DND-41 (cell line): ENCODE results near the gene TUBB3.

Experiments
- ATAC-seq: fragments of 200-7000 bp; cut with Tn5 transposase; 3 replicates; pipeline ENCODE4 v1.9.1; 2021; ENCODE audit warnings: low read depth; ENCODE audit not compliant: insufficient read depth
- DNase-seq: peaks from one replicate; pipeline ENCODE4 v3.0.0-alpha.2; 2020
- H2AFZ ChIP-seq: 2 replicates; pipeline ENCODE4 v1.6.0; 2012; ENCODE audit warnings: low read depth, low read length
- H3K27ac ChIP-seq: 2 replicates; pipeline ENCODE4 v1.5.1; 2012; ENCODE audit warnings: low read length, inconsistent platforms
- H3K27me3 ChIP-seq: fragments of 200-600 bp; sonication (generic); 2 replicates; pipeline ENCODE4 v1.6.0; 2012; ENCODE audit warnings: low read length, mild to moderate bottlenecking, inconsistent platforms; ENCODE audit not compliant: insufficient read depth, poor library complexity
- H3K36me3 ChIP-seq: 2 replicates; pipeline ENCODE4 v1.5.1; 2012; ENCODE audit warnings: low read length, inconsistent platforms; ENCODE audit not compliant: insufficient read depth
- H3K4me1 ChIP-seq: 2 replicates; pipeline ENCODE4 v1.5.1; 2012; ENCODE audit warnings: mild to moderate bottlenecking, low read length; ENCODE audit not compliant: insufficient read depth
- H3K4me2 ChIP-seq: 2 replicates; pipeline ENCODE4 v1.6.0; 2012; ENCODE audit warnings: mild to moderate bottlenecking, moderate library complexity, low read length, inconsistent platforms; ENCODE audit not compliant: insufficient read depth
- H3K4me3 ChIP-seq, 2 experiments: fragments of 200-600 bp in 1 of 2; shearing (Covaris generic) in 1 of 2; 2 replicates each; pipeline ENCODE4 v1.5.1; 2012 to 2016; ENCODE audit warnings: inconsistent platforms in 2 of 2, low read length in 2 of 2, mild to moderate bottlenecking in 2 of 2, low read depth in 1 of 2, moderate library complexity in 1 of 2
- H3K79me2 ChIP-seq: 2 replicates; pipeline ENCODE4 v1.6.0; 2012; ENCODE audit warnings: low read length, inconsistent platforms; ENCODE audit not compliant: insufficient read depth
- H3K9ac ChIP-seq: 2 replicates; pipeline ENCODE4 v1.6.0; 2012; ENCODE audit warnings: low read depth, mild to moderate bottlenecking, inconsistent platforms, low read length, moderate library complexity
- H3K9me3 ChIP-seq: 2 replicates; pipeline ENCODE4 v1.5.1; 2012; ENCODE audit warnings: low read length, moderate library complexity, mild to moderate bottlenecking, inconsistent platforms; ENCODE audit not compliant: insufficient read depth, severe bottlenecking
- H4K20me1 ChIP-seq: 2 replicates; pipeline ENCODE4 v1.6.0; 2012; ENCODE audit warnings: low read length; ENCODE audit not compliant: insufficient read depth
- EZH2 ChIP-seq: IDR thresholded peaks from 3 replicates; pipeline ENCODE4 v1.6.1; 2012; ENCODE audit warnings: borderline replicate concordance, low read depth, mild to moderate bottlenecking, moderate library complexity, low read length, inconsistent platforms; ENCODE audit not compliant: severe bottlenecking
- TF ChIP-seq, protein P1 (sequence below): IDR thresholded peaks from 2 replicates; pipeline ENCODE4 v1.5.1; 2012; ENCODE audit warnings: borderline replicate concordance, low read length, moderate library complexity, mild to moderate bottlenecking; ENCODE audit not compliant: poor library complexity, severe bottlenecking; ENCODE audit errors: extremely low read depth

The TUBB3 gene

GRCh38 chr16:89906140-89907025 lies 16.8 kb upstream of the TUBB3 start:
- no peak overlapping the region for H3K4me2 ChIP-seq
- TF ChIP-seq, protein P1, sequence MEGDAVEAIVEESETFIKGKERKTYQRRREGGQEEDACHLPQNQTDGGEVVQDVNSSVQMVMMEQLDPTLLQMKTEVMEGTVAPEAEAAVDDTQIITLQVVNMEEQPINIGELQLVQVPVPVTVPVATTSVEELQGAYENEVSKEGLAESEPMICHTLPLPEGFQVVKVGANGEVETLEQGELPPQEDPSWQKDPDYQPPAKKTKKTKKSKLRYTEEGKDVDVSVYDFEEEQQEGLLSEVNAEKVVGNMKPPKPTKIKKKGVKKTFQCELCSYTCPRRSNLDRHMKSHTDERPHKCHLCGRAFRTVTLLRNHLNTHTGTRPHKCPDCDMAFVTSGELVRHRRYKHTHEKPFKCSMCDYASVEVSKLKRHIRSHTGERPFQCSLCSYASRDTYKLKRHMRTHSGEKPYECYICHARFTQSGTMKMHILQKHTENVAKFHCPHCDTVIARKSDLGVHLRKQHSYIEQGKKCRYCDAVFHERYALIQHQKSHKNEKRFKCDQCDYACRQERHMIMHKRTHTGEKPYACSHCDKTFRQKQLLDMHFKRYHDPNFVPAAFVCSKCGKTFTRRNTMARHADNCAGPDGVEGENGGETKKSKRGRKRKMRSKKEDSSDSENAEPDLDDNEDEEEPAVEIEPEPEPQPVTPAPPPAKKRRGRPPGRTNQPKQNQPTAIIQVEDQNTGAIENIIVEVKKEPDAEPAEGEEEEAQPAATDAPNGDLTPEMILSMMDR, result no peak
- TF ChIP-seq EZH2, result no peak

DNA sequence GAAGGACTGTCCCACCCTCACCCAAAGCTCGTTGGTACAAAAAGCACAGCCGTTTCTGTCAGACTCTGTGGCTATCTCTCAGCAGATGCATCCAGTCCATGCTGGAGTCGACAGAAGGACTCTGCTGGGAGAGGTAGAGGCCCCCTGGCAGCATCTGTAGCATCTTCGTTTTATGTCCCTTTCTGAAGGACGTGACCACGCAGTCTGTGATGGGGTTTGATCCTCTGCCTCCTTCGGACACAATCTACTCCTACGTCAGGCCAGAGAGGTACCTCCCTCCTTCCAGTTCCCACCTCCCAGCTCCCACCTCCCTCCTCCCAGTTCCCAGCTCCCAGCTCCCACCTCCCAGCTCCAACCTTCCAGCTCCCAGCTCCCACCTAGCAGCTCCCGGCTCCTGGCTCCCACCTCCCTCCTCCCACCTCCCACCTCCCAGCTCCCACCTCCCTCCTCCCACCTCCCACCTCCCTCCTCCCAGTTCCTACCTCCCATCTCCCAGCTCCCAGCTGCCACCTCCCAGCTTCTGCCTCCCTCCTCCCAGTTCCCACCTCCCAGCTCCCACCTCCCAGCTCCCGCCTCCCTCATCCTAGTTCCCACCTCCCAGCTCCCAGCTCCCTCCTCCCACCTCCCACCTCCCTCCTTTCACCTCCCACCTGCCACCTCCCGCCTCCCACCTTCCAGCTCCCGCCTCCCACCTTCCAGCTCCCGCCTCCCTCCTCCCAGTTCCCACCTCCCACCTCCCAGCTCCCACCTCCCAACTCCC lies 15.9 kb upstream of the TUBB3 start:
- no peaks in the 10 kb centered on the region for H3K27me3 ChIP-seq
- TF ChIP-seq, protein P1, result no peak
- no peak for TF ChIP-seq EZH2
- no peaks in the 10 kb centered on the region for H3K79me2 ChIP-seq
- H3K9ac ChIP-seq, result no peak overlapping the region
- DNase-seq (no peak), ATAC-seq (no peak)
- no peak overlapping the region for H3K27ac ChIP-seq
- peaks cover 81% of the 10 kb centered on the region for H3K36me3 ChIP-seq
- no peak overlapping the region for H3K4me3 ChIP-seq
- H2AFZ ChIP-seq, result no peak overlapping the region
- no peaks in the 10 kb centered on the region for H3K9me3 ChIP-seq
- no peak overlapping the region for H3K4me2 ChIP-seq
- H3K4me1 ChIP-seq, result no peaks in the 10 kb centered on the region
- H4K20me1 ChIP-seq, result peaks cover 30% of the 10 kb centered on the region

More at GRCh38 chr16:89906140-89907025, 16.8 kb upstream of the TUBB3 start:
- ATAC-seq (no peak), DNase-seq (no peak)
- H4K20me1 ChIP-seq, result peaks cover 24% of the 10 kb centered on the region
- H3K79me2 ChIP-seq, result no peaks in the 10 kb centered on the region
- H3K4me1 ChIP-seq, result no peaks in the 10 kb centered on the region
- H3K9me3 ChIP-seq, result no peaks in the 10 kb centered on the region
- H3K4me3 ChIP-seq, result no peak overlapping the region
- no peaks in the 10 kb centered on the region for H3K27me3 ChIP-seq
- H3K36me3 ChIP-seq, result peaks cover 76% of the 10 kb centered on the region
- H3K27ac ChIP-seq, result no peak overlapping the region
- H3K9ac ChIP-seq, result no peak overlapping the region
- H2AFZ ChIP-seq, result no peak overlapping the region

DNA sequence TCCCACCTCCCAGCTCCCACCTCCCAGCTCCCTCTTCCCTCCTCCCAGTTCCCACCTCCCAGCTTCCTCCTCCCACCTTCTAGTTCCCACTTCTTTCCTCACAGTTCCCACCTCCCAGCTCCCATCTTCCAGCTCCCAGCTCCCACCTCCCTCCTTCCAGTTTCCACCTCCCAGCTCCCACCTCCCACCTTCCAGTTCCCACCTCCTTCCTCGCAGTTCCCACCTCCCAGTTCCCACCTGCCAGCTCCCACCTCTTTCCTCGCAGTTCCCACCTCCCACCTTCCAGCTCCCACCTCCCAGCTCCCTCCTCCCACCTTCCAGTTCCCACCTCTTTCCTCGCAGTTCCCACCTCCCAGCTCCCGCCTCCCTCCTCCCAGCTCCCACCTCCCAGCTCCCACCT lies 14.9 kb upstream of the TUBB3 start:
- no peaks in the 10 kb centered on the region for H3K27me3 ChIP-seq
- no peak for TF ChIP-seq EZH2
- TF ChIP-seq, protein P1, result no peak
- H3K36me3 ChIP-seq, result peaks cover 80% of the 10 kb centered on the region
- H4K20me1 ChIP-seq, result peaks cover 35% of the 10 kb centered on the region
- no peak for ATAC-seq
- H3K4me2 ChIP-seq, result no peak overlapping the region
- no peak overlapping the region for H3K4me3 ChIP-seq
- H3K27ac ChIP-seq, result no peak overlapping the region
- DNase-seq, result no peak
- H3K79me2 ChIP-seq, result no peaks in the 10 kb centered on the region
- no peaks in the 10 kb centered on the region for H3K4me1 ChIP-seq
- H3K9me3 ChIP-seq, result no peaks in the 10 kb centered on the region
- no peak overlapping the region for H3K9ac ChIP-seq
- H2AFZ ChIP-seq, result no peak overlapping the region
